Measurements from ENCODE around the gene ASB2.

- TF ChIP-seq CTCF (IDR thresholded peaks at IDR 0.05; ENCODE audit: control extremely low read depth in 1 of 3, insufficient read depth in 1 of 3, low read depth in 1 of 3, low read length in 3 of 3) (no peak), POLR2AphosphoS5 (IDR thresholded peaks at IDR 0.05; ENCODE audit: low read depth, low read length) (no peak), BACH1 (IDR thresholded peaks at IDR 0.05; ENCODE audit: low read length) (no peak), EGR1 (IDR thresholded peaks at IDR 0.05; ENCODE audit: borderline replicate concordance, low read depth, low read length) (no peak), ATF3 (IDR thresholded peaks at IDR 0.05; ENCODE audit: insufficient read depth, low read depth, low read length) (no peak), CEBPB (IDR thresholded peaks at IDR 0.05; ENCODE audit: low read depth, low read length) (no peak), USF2 (IDR thresholded peaks at IDR 0.05; ENCODE audit: low read length) (no peak), TAF1 (IDR thresholded peaks at IDR 0.05; ENCODE audit: low read depth, low read length) (no peak), POLR2A (IDR thresholded peaks at IDR 0.05; ENCODE audit: control extremely low read depth in 1 of 2, low read depth in 2 of 2, low read length in 2 of 2) (no peak)
Measured at GRCh38 chr14:93975791-93976476, 436 bp downstream of the ASB2 start.
